SK-N-SH (cell line): ENCODE data around the gene CNFN. TPM values are rescaled to one million over a fixed set of nuclear protein-coding genes. Genes with fewer than 3 reads are reported as not detected.

Source experiments
- CTCF ChIA-PET: fragments of 300-600, 350-600 bp; formaldehyde crosslinking; extraction: SDS; loops from one replicate; lab custom pipeline; 2021; lab: Yijun Ruan, JAX
- POLR2A ChIA-PET: fragments of 350-600 bp; sonication (Branson Sonifier 250); formaldehyde crosslinking; extraction: SDS; loops from one replicate; lab custom pipeline; 2020; ENCODE audit warnings: antibody characterized with exemption, inconsistent platforms; lab: Yijun Ruan, JAX
- DNase-seq: peaks from one replicate; pipeline ENCODE4 v3.0.0; 2012
- H2AFZ ChIP-seq: fragments of 200-600 bp; sonication (generic); 2 replicates; pipeline ENCODE4 v1.8.1; 2016; ENCODE audit warnings: antibody characterized with exemption, mild to moderate bottlenecking, low read depth
- H3F3A ChIP-seq: fragments of 200-600 bp; sonication (generic); replicated peaks from 2 replicates; pipeline ENCODE3; 2016; ENCODE audit warnings: antibody characterized with exemption, mild to moderate bottlenecking; ENCODE audit not compliant: insufficient read depth
- H3K27ac ChIP-seq, 2 experiments: fragments of 200-500 bp in 1 of 2; fragments of 200-600 bp in 1 of 2; sonication (Bioruptor generic) in 1 of 2; sonication (generic), shearing (Covaris generic) in 1 of 2; 2 replicates each; pipeline versions ENCODE4 v1.5.1 to v1.6.1; 2014 to 2016; ENCODE audit warnings: low read depth in 2 of 2, inconsistent platforms in 1 of 2, low read length in 1 of 2, mild to moderate bottlenecking in 1 of 2, mixed read lengths in 1 of 2
- H3K27me3 ChIP-seq: fragments of 200-600 bp; sonication (generic), shearing (Covaris generic); 2 replicates; pipeline ENCODE4 v1.6.1; 2016; ENCODE audit warnings: mixed run types; ENCODE audit not compliant: insufficient read depth
- H3K36me3 ChIP-seq, 2 experiments: fragments of 200-500 bp in 1 of 2; fragments of 200-600 bp in 1 of 2; sonication (Bioruptor generic) in 1 of 2; sonication (generic) in 1 of 2; replicated peaks in 1 of 2; 2 replicates each; pipeline versions ENCODE3 to v1.5.1; 2014 to 2016; ENCODE audit warnings: low read length in 1 of 2, mild to moderate bottlenecking in 1 of 2; ENCODE audit not compliant: insufficient read depth in 2 of 2, control insufficient read depth in 1 of 2
- H3K4me1 ChIP-seq, 2 experiments: fragments of 200-500 bp in 1 of 2; fragments of 200-600 bp in 1 of 2; sonication (Bioruptor generic) in 1 of 2; sonication (generic), shearing (Covaris generic) in 1 of 2; 2 replicates each; pipeline versions ENCODE4 v1.5.1 to v1.6.1; 2014 to 2016; ENCODE audit warnings: low read depth in 1 of 2, low read length in 1 of 2, mixed run types in 1 of 2; ENCODE audit not compliant: insufficient read depth in 2 of 2, control insufficient read depth in 1 of 2
- H3K4me2 ChIP-seq: fragments of 200-600 bp; sonication (generic), shearing (Covaris generic); 2 replicates; pipeline ENCODE4 v1.6.1; 2017; ENCODE audit warnings: mixed run types
- H3K4me3 ChIP-seq, 2 experiments: fragments of 200-500 bp in 1 of 2; fragments of 200-600 bp in 1 of 2; sonication (Bioruptor generic) in 1 of 2; sonication (generic), shearing (Covaris generic) in 1 of 2; 2 replicates each; pipeline versions ENCODE4 v1.5.1 to v1.8.1; 2014 to 2016; ENCODE audit warnings: low read depth in 2 of 2, inconsistent platforms in 1 of 2, low read length in 1 of 2, mild to moderate bottlenecking in 1 of 2, mixed read lengths in 1 of 2, moderate library complexity in 1 of 2
- H3K79me2 ChIP-seq: fragments of 200-600 bp; sonication (generic); 2 replicates; pipeline ENCODE4 v1.8.1; 2017; ENCODE audit warnings: mild to moderate bottlenecking; ENCODE audit not compliant: insufficient read depth
- H3K9ac ChIP-seq: fragments of 200-600 bp; sonication (generic); 2 replicates; pipeline ENCODE4 v1.6.1; 2017; ENCODE audit warnings: mixed run types
- H3K9me2 ChIP-seq: fragments of 200-600 bp; sonication (generic); 2 replicates; pipeline ENCODE4 v1.6.1; 2017; ENCODE audit warnings: mixed run types
- H3K9me3 ChIP-seq: fragments of 200-600 bp; sonication (generic); 2 replicates; pipeline ENCODE4 v1.6.1; 2017; ENCODE audit warnings: mixed run types, mild to moderate bottlenecking, moderate library complexity
- H4K20me1 ChIP-seq: fragments of 200-600 bp; sonication (generic); 2 replicates; pipeline ENCODE4 v1.6.1; 2017; ENCODE audit warnings: mild to moderate bottlenecking, mixed run types; ENCODE audit not compliant: insufficient read depth
- CHD2 ChIP-seq: fragments of 150-350 bp; IDR thresholded peaks from 2 replicates; pipeline ENCODE4 v1.6.1; 2018; ENCODE audit warnings: low read length; ENCODE audit not compliant: partially characterized antibody
- GABPA ChIP-seq: IDR thresholded peaks from 2 replicates; pipeline ENCODE4 v1.4.0; 2012; ENCODE audit warnings: low read depth, mild to moderate bottlenecking
- JUND ChIP-seq: IDR thresholded peaks from 2 replicates; pipeline ENCODE4 v1.4.0; 2012
- MEF2A ChIP-seq: IDR thresholded peaks from 2 replicates; pipeline ENCODE4 v1.4.0; 2012; ENCODE audit warnings: low read depth, borderline replicate concordance
- NRF1 ChIP-seq: IDR thresholded peaks from 2 replicates; pipeline ENCODE4 v1.6.1; 2012; ENCODE audit warnings: low read depth, mild to moderate bottlenecking, low read length
- POLR2AphosphoS5 ChIP-seq: IDR thresholded peaks from 2 replicates; pipeline ENCODE4 v1.6.1; 2012; ENCODE audit warnings: low read depth, low read length
- RAD21 ChIP-seq: IDR thresholded peaks from 2 replicates; pipeline ENCODE4 v1.6.1; 2012; ENCODE audit warnings: mild to moderate bottlenecking, low read length
- SIN3A ChIP-seq: IDR thresholded peaks from 2 replicates; pipeline ENCODE4 v1.6.1; 2012; ENCODE audit warnings: low read depth, mild to moderate bottlenecking, low read length, moderate library complexity, borderline replicate concordance
- SMC3 ChIP-seq: IDR thresholded peaks from 2 replicates; pipeline ENCODE4 v1.6.1; 2012; ENCODE audit warnings: low read depth, low read length, improper control_type of control experiment
- TEAD4 ChIP-seq: IDR thresholded peaks from 2 replicates; pipeline ENCODE4 v1.4.0; 2012; ENCODE audit warnings: mild to moderate bottlenecking, borderline replicate concordance; ENCODE audit not compliant: insufficient read depth
- WGBS: methylation state at CpG from one replicate; pipeline ENCODE4 v1.1.6; 2017; ENCODE audit warnings: low lambda C conversion rate; 5-methylcytosine and 5-hydroxymethylcytosine counted together
- polyA plus RNA-seq, 3 experiments: library from polyadenylated mRNA; depleted of rRNA; stranded (reverse); fragments of >200 nt; gene quantifications; 2 replicates each; pipeline ENCODE4 v1.2.3, GENCODE V29; 2012
- TF ChIP-seq, protein P1 (sequence below): IDR thresholded peaks from 2 replicates; pipeline ENCODE4 v1.4.0; 2012; ENCODE audit warnings: low read depth, borderline replicate concordance
- TF ChIP-seq, protein P2 (sequence below): fragments of 200-600 bp; sonication (generic); IDR thresholded peaks from 2 replicates; pipeline ENCODE4 v1.6.1; 2017; ENCODE audit warnings: antibody characterized with exemption, mild to moderate bottlenecking, moderate library complexity
- TF ChIP-seq, protein P3 (sequence below): IDR thresholded peaks from 2 replicates; pipeline ENCODE4 v1.4.0; 2012; ENCODE audit warnings: low read depth

Gene CNFN
- polyA plus RNA-seq, 1 of the 3 experiments (the other 2 are of a cell fraction) = 4.5 TPM

DNA sequence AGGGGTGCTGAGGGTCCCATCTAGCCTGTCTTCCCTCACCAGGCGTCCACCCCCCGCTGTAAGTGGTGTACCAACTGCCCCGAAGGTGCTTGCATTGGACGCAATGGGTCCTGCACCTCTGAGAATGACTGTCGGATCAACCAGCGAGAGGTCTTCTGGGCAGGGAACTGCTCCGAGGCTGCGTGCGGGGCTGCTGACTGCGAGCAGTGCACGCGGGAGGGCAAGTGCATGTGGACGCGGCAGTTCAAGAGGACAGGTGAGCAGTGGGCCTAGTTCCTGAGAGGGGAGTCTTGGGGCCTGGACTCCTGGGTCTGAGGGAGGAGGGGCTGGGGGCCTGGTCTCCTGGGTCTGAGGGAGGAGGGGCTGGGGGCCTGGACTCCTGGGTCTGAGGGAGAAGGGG, 27.8 kb downstream of the CNFN start (continued):
- no peak for TF ChIP-seq NRF1

DNA sequence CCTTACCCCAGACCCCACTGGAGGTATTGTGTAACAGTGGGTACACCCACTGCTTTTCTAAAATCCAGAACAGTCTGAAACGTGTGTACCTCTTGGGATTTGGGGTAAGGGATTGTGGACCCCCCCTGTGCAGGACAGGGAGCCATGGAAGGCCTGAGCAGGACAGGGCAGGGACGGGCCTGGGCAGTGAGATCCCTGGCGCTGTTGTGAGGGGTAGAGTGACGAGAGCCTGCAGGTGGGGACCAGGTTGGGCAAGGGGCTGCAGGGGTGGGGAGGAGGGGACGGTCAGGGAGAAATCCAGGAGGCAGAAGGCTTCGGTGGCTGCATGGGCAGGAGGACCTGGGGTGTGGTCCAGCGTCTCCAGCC, 28.6 kb downstream of the CNFN start:
- Histone ChIP-seq H3K79me2 (no peaks in the 10 kb centered on the region), H3K4me2 (no peak overlapping the region), H3K27me3 (no peaks in the 10 kb centered on the region), H2AFZ (no peak overlapping the region), H4K20me1 (no peaks in the 10 kb centered on the region), H3K9me2 (no peaks in the 10 kb centered on the region), H3K4me3 (no peak overlapping the region), H3K4me1 (no peaks in the 10 kb centered on the region; a peak in 1 of 4 replicates), H3K36me3 (peaks cover 10 to 28% of the 10 kb centered on the region in 2 experiments), H3K27ac (no peak overlapping the region), H3K9me3 (no peaks in the 10 kb centered on the region), H3K9ac (no peak overlapping the region), H3F3A (no peaks in the 10 kb centered on the region)
- no peak for TF ChIP-seq RAD21
- no peak for TF ChIP-seq POLR2AphosphoS5
- no peak for TF ChIP-seq CHD2
- TF ChIP-seq JUND = no peak
- no peak for TF ChIP-seq GABPA
- no peak for TF ChIP-seq SIN3A
- no peak for TF ChIP-seq SMC3
- TF ChIP-seq, protein P1, sequence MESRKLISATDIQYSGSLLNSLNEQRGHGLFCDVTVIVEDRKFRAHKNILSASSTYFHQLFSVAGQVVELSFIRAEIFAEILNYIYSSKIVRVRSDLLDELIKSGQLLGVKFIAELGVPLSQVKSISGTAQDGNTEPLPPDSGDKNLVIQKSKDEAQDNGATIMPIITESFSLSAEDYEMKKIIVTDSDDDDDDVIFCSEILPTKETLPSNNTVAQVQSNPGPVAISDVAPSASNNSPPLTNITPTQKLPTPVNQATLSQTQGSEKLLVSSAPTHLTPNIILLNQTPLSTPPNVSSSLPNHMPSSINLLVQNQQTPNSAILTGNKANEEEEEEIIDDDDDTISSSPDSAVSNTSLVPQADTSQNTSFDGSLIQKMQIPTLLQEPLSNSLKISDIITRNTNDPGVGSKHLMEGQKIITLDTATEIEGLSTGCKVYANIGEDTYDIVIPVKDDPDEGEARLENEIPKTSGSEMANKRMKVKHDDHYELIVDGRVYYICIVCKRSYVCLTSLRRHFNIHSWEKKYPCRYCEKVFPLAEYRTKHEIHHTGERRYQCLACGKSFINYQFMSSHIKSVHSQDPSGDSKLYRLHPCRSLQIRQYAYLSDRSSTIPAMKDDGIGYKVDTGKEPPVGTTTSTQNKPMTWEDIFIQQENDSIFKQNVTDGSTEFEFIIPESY = no peak
- no peak for TF ChIP-seq MEF2A
- TF ChIP-seq, protein P2, sequence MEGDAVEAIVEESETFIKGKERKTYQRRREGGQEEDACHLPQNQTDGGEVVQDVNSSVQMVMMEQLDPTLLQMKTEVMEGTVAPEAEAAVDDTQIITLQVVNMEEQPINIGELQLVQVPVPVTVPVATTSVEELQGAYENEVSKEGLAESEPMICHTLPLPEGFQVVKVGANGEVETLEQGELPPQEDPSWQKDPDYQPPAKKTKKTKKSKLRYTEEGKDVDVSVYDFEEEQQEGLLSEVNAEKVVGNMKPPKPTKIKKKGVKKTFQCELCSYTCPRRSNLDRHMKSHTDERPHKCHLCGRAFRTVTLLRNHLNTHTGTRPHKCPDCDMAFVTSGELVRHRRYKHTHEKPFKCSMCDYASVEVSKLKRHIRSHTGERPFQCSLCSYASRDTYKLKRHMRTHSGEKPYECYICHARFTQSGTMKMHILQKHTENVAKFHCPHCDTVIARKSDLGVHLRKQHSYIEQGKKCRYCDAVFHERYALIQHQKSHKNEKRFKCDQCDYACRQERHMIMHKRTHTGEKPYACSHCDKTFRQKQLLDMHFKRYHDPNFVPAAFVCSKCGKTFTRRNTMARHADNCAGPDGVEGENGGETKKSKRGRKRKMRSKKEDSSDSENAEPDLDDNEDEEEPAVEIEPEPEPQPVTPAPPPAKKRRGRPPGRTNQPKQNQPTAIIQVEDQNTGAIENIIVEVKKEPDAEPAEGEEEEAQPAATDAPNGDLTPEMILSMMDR = no peak
- TF ChIP-seq, protein P3, sequence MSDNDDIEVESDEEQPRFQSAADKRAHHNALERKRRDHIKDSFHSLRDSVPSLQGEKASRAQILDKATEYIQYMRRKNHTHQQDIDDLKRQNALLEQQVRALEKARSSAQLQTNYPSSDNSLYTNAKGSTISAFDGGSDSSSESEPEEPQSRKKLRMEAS = no peak
- TF ChIP-seq TEAD4 = no peak
- 84% methylated on average over 7 of the region's 7 CpGs for WGBS
- ChIA-PET POLR2A (no interaction called here), CTCF (no interaction called here)
- DNase-seq = no peak
